Astrocyte (in vitro differentiated cells and primary cell): ENCODE data around the gene CYTH3. TPM values are rescaled to one million over a fixed set of nuclear protein-coding genes. Genes with fewer than 3 reads are reported as not detected.

ENCODE experiments used
- DNase-seq: peaks from one replicate; pipeline ENCODE4 v3.0.0-alpha.2; 2010; ENCODE audit warnings: low read depth
- FAIRE-seq: peaks from 2 replicates; lab custom pipeline; 2011; peaks lifted over from hg19 to GRCh38; lab: Jason Lieb, UNC
- H2AFZ ChIP-seq: 2 replicates; pipeline ENCODE4 v1.6.0; 2012; ENCODE audit warnings: low read depth, low read length, inconsistent platforms
- H3K27ac ChIP-seq: 2 replicates; pipeline ENCODE4 v1.5.1; 2011; ENCODE audit warnings: low read depth, low read length, inconsistent platforms
- H3K27me3 ChIP-seq: 2 replicates; pipeline ENCODE4 v1.6.0; 2011; ENCODE audit warnings: low read length, inconsistent platforms; ENCODE audit not compliant: insufficient read depth
- H3K36me3 ChIP-seq: 2 replicates; pipeline ENCODE4 v1.5.1; 2011; ENCODE audit warnings: low read length, inconsistent platforms; ENCODE audit not compliant: insufficient read depth
- H3K4me1 ChIP-seq: 2 replicates; pipeline ENCODE4 v1.5.1; 2011; ENCODE audit warnings: low read length, inconsistent platforms; ENCODE audit not compliant: insufficient read depth
- H3K4me2 ChIP-seq: 2 replicates; pipeline ENCODE4 v1.6.0; 2012; ENCODE audit warnings: low read length, inconsistent platforms
- H3K4me3 ChIP-seq: 2 replicates; pipeline ENCODE4 v1.5.1; 2011; ENCODE audit warnings: low read depth, mild to moderate bottlenecking, low read length, inconsistent platforms; ENCODE audit not compliant: insufficient read depth
- H3K79me2 ChIP-seq: 2 replicates; pipeline ENCODE4 v1.6.0; 2012; ENCODE audit warnings: mild to moderate bottlenecking, low read length, inconsistent platforms; ENCODE audit not compliant: insufficient read depth
- H3K9ac ChIP-seq: 2 replicates; pipeline ENCODE4 v1.6.0; 2012; ENCODE audit warnings: mild to moderate bottlenecking, low read length, inconsistent platforms
- H3K9me3 ChIP-seq: 2 replicates; pipeline ENCODE4 v1.5.1; 2012; ENCODE audit warnings: low read depth, mild to moderate bottlenecking, low read length, inconsistent platforms; ENCODE audit not compliant: insufficient read depth
- H4K20me1 ChIP-seq: 2 replicates; pipeline ENCODE4 v1.6.0; 2012; ENCODE audit warnings: low read length, inconsistent platforms; ENCODE audit not compliant: insufficient read depth
- H3K27ac Mint-ChIP-seq: one replicate; pipeline ENCODE4 v1.8.0; 2021; ENCODE audit warnings: mild to moderate bottlenecking, mixed read lengths; ENCODE audit not compliant: unreplicated experiment
- H3K27me3 Mint-ChIP-seq: one replicate; pipeline ENCODE4 v1.8.0; 2021; ENCODE audit warnings: low read depth, mixed read lengths; ENCODE audit not compliant: unreplicated experiment
- H3K36me3 Mint-ChIP-seq: one replicate; pipeline ENCODE4 v1.8.0; 2021; ENCODE audit warnings: low read depth, mixed read lengths; ENCODE audit not compliant: unreplicated experiment
- H3K4me1 Mint-ChIP-seq: one replicate; pipeline ENCODE4 v1.8.0; 2021; ENCODE audit warnings: low read depth, mixed read lengths; ENCODE audit not compliant: unreplicated experiment
- H3K4me3 Mint-ChIP-seq: one replicate; pipeline ENCODE4 v1.8.0; 2021; ENCODE audit warnings: mild to moderate bottlenecking, moderate library complexity, mixed read lengths; ENCODE audit not compliant: unreplicated experiment
- H3K9me3 Mint-ChIP-seq: one replicate; pipeline ENCODE4 v1.8.0; 2021; ENCODE audit warnings: mild to moderate bottlenecking, mixed read lengths; ENCODE audit not compliant: unreplicated experiment
- EZH2 ChIP-seq: IDR thresholded peaks from 2 replicates; pipeline ENCODE4 v1.6.1; 2012; ENCODE audit warnings: mild to moderate bottlenecking, low read length, inconsistent platforms; ENCODE audit not compliant: insufficient read depth
- total RNA-seq: library from RNA; stranded (reverse); gene quantifications from 2 replicates; pipeline ENCODE4 v1.2.1, GENCODE V29; 2021
- TF ChIP-seq, protein P1 (sequence below): IDR thresholded peaks from 2 replicates; pipeline ENCODE4 v1.5.1; 2011; ENCODE audit warnings: low read depth, mild to moderate bottlenecking, inconsistent platforms, low read length, moderate library complexity; ENCODE audit not compliant: insufficient read depth

CYTH3 gene
- total RNA-seq, 1 donor from 2014 or later: 29.3 TPM

GRCh38 chr7:6156734-6157133 is 115.7 kb downstream of the CYTH3 start:
- H3K27me3 Mint-ChIP-seq: no peaks in the 10 kb centered on the region

DNA sequence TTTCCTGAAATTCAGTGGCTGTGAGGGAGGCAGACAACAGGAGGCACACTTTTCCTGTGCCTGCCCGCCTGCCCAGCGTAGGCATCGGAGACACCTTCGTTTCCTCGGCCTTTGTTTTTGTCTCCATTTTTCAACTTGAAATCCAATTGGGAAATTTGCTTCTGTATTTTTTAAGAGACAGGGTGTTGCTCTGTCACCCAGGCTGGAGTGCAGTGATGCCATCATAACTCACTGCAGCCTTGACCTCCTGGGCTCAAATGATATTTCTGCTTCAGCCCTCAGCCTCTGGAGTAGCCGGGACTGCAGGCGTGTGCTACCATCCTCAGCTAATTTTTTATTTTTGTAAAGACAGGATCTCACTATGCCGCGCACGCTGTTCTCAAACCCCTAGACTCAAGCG is 116.8 kb downstream of the CYTH3 start:
- Histone ChIP-seq H4K20me1 (peaks cover 9% of the 10 kb centered on the region), H3K9me3 (no peaks in the 10 kb centered on the region), H3K4me1 (peaks cover 2% of the 10 kb centered on the region), H3K4me2 (no peak overlapping the region), H3K27ac (no peak overlapping the region), H3K79me2 (peaks cover 2% of the 10 kb centered on the region), H3K27me3 (no peaks in the 10 kb centered on the region), H3K4me3 (no peak overlapping the region), H3K9ac (no peak overlapping the region), H3K36me3 (peaks cover 16% of the 10 kb centered on the region), H2AFZ (no peak overlapping the region)
- H3K4me1 Mint-ChIP-seq: peaks cover 5% of the 10 kb centered on the region
- no peaks in the 10 kb centered on the region for H3K27me3 Mint-ChIP-seq
- TF ChIP-seq, protein P1, sequence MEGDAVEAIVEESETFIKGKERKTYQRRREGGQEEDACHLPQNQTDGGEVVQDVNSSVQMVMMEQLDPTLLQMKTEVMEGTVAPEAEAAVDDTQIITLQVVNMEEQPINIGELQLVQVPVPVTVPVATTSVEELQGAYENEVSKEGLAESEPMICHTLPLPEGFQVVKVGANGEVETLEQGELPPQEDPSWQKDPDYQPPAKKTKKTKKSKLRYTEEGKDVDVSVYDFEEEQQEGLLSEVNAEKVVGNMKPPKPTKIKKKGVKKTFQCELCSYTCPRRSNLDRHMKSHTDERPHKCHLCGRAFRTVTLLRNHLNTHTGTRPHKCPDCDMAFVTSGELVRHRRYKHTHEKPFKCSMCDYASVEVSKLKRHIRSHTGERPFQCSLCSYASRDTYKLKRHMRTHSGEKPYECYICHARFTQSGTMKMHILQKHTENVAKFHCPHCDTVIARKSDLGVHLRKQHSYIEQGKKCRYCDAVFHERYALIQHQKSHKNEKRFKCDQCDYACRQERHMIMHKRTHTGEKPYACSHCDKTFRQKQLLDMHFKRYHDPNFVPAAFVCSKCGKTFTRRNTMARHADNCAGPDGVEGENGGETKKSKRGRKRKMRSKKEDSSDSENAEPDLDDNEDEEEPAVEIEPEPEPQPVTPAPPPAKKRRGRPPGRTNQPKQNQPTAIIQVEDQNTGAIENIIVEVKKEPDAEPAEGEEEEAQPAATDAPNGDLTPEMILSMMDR: no peak
- no peak for TF ChIP-seq EZH2
- no peak for DNase-seq
- no peak overlapping the region for H3K4me3 Mint-ChIP-seq
- no peak for FAIRE-seq
- H3K36me3 Mint-ChIP-seq: peaks cover 21% of the 10 kb centered on the region
- no peak overlapping the region for H3K27ac Mint-ChIP-seq
- no peaks in the 10 kb centered on the region for H3K9me3 Mint-ChIP-seq

More at GRCh38 chr7:6156734-6157133, 115.7 kb downstream of the CYTH3 start:
- H3K4me2 ChIP-seq: no peak overlapping the region
- Mint-ChIP-seq H3K9me3 (no peaks in the 10 kb centered on the region), H3K36me3 (peaks cover 21% of the 10 kb centered on the region), H3K4me3 (no peak overlapping the region), H3K4me1 (peaks cover 5% of the 10 kb centered on the region), H3K27ac (no peak overlapping the region)
- no peak for FAIRE-seq
- H3K27me3 ChIP-seq: no peaks in the 10 kb centered on the region
- no peak for DNase-seq
- H3K9me3 ChIP-seq: no peaks in the 10 kb centered on the region
- peaks cover 12% of the 10 kb centered on the region for H4K20me1 ChIP-seq
- H3K27ac ChIP-seq: no peak overlapping the region
- H3K36me3 ChIP-seq: peaks cover 12% of the 10 kb centered on the region
- H2AFZ ChIP-seq: no peak overlapping the region
- H3K4me3 ChIP-seq: no peak overlapping the region
- peaks cover 2% of the 10 kb centered on the region for H3K79me2 ChIP-seq
- peaks cover 2% of the 10 kb centered on the region for H3K4me1 ChIP-seq
- no peak overlapping the region for H3K9ac ChIP-seq
- TF ChIP-seq EZH2: no peak
- TF ChIP-seq, protein P1: no peak

DNA sequence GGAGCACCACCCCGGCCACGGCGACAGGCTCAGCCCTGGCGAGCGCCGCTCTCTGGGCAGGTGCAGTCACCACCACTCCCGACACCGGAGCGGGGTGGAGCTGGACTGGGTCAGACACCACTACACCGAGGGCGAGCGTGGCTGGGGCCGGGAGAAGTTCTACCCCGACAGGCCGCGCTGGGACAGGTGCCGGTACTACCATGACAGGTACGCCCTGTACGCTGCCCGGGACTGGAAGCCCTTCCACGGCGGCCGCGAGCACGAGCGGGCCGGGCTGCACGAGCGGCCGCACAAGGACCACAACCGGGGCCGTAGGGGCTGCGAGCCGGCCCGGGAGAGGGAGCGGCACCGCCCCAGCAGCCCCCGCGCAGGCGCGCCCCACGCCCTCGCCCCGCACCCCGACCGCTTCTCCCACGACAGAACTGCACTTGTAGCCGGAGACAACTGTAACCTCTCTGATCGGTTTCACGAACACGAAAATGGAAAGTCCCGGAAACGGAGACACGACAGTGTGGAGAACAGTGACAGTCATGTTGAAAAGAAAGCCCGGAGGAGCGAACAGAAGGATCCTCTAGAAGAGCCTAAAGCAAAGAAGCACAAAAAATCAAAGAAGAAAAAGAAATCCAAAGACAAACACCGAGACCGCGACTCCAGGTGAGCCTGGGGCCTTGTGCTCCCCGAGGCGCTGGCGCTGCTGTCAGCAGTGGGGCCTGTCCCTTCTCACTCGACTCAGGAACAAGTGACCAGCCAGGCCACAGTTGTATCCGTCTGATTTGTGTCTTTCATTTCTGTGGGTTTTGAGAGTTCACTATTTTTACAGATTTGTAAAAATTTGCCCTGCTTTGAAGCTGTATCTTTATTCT is 117.7 kb downstream of the CYTH3 start:
- Histone ChIP-seq H3K4me2 (no peak overlapping the region), H4K20me1 (peaks cover 8% of the 10 kb centered on the region), H3K9me3 (no peaks in the 10 kb centered on the region), H3K27me3 (no peaks in the 10 kb centered on the region), H3K36me3 (peaks cover 23% of the 10 kb centered on the region), H3K79me2 (peaks cover 2% of the 10 kb centered on the region), H3K9ac (no peak overlapping the region), H3K27ac (no peak overlapping the region), H3K4me3 (no peak overlapping the region), H2AFZ (no peak overlapping the region), H3K4me1 (peaks cover under 1% of the 10 kb centered on the region)
- no peak for FAIRE-seq
- H3K36me3 Mint-ChIP-seq: peaks cover 19% of the 10 kb centered on the region
- H3K4me1 Mint-ChIP-seq: no peaks in the 10 kb centered on the region
- TF ChIP-seq EZH2: no peak
- TF ChIP-seq, protein P1: no peak
- no peak for DNase-seq
- H3K27ac Mint-ChIP-seq: no peak overlapping the region
- H3K9me3 Mint-ChIP-seq: no peaks in the 10 kb centered on the region
- no peak overlapping the region for H3K4me3 Mint-ChIP-seq
- H3K27me3 Mint-ChIP-seq: no peaks in the 10 kb centered on the region
